NCI-H2029 (cell line): Measurements from ENCODE around the gene PTPRN2.
"Not testable (repeated sequence)": the region's sequence is repeated elsewhere in the genome, so short reads cannot be mapped to it uniquely, and the experiment has no call there.

ENCODE experiments used
- DNase-seq: peaks from one replicate; lab custom pipeline; 2025; lab: John Stamatoyannopoulos, UW

The PTPRN2 gene

DNA sequence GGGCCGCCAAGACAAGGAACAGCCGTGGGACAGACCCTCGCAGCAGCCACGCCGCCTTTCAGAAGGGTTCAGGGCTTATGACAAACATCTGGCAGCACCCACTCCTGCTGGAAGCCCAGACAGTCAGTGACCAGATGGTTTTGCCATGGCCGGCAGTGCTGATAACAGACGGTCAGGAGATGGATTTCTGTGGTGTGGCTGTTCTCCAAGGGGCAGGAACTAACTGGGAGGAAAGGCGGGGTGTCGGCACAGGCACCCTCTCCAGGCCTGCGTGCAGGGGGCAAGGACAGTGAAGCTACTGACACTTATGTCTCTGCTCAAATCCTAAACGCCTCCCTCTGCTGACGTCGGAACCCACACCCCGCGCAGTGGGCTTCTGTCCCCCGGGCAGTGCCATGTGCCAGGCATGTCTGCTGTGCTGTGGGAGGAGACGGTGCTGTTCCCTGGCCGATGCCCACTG is 834.8 kb downstream of the PTPRN2 start:
- no peak for DNase-seq

- no peak for DNase-seq
These were observed 835.5 kb downstream of the PTPRN2 start for GRCh38 chr7:157751951-157752673.

DNA sequence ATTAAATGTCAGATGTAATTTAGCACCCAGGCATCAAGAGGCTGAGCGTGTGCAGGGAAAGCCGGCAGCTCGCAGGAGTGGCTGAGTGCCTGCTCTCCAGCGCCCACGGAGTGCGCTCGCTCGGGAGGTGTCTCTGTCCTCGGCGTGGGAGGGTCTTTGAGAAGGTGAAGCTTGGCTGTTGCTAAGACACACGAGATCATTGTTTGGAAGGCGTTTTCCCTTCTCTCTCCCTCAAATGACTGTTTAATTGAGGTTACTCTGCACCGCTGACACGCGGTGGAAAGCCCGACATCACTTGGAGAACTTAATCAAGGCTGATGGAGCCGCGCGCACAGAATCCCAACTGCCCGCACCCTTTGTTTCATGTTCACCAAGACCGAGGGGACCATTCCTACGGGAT is 836.2 kb downstream of the PTPRN2 start:
- no peak for DNase-seq

DNA sequence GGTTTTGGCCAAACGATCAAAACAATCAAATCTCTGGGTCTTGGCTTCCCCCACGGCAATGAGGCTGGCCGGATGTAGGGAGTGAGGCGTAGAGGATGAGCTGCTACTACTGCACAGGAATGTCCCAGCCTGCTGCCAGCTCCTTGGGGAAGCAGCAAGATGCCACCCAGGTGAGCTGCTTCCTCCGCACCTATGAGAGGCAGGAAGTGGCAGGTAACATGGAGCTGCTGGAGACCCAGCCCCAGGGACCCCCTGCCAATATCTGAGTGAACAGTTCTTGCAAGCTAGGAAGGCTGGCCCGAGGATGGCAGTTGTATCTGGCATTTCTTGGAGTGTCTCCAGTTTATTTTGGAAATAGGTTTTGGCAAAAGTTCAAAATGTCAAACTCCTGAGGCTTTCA is 837.3 kb downstream of the PTPRN2 start:
- DNase-seq: no peak

DNA sequence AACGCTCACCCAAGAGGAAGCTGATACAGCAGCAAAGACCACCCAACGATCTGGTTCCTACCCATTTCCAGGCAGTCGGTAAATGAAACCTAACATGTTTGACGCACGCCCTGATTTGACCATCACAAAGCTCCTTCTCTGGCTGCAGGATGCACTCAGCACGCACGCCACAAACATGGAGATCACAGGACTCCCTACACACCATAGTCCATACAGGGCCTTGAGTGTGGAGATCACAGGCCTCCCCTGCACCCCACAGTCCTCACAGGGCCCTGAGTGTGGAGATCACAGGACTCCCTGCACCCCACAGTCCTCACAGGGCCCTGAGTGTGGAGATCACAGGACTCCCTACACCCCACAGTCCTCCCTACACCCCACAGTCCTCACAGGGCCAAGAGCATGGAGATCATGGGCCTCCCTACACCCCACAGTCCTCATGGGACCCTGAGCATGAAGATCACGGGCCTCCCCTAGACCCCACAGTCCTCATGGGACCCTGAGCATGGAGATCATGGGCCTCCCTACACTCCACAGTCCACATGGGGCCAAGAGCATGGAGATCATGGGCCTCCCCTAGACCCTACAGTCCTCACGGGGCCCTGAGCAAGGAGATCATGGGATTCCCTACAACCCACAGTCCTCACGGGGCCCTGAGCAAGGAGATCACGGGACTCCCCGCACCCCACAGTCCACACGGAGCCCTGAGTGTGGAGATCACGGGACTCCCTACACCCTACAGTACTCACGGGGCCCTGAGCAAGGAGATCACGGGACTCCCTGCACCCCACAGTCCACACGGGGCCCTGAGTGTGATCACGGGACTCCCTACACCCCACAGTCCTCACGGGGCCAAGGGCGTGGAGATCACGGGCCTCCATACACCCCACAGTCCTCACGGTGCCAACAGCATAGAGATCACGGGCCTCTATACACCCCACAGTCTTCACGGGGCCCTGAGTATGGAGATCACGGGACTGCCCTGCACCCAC is 841.6 kb downstream of the PTPRN2 start:
- DNase-seq: no peak

- DNase-seq: no peak
These were observed 842.6 kb downstream of the PTPRN2 start for GRCh38 chr7:157744786-157745601.

DNA sequence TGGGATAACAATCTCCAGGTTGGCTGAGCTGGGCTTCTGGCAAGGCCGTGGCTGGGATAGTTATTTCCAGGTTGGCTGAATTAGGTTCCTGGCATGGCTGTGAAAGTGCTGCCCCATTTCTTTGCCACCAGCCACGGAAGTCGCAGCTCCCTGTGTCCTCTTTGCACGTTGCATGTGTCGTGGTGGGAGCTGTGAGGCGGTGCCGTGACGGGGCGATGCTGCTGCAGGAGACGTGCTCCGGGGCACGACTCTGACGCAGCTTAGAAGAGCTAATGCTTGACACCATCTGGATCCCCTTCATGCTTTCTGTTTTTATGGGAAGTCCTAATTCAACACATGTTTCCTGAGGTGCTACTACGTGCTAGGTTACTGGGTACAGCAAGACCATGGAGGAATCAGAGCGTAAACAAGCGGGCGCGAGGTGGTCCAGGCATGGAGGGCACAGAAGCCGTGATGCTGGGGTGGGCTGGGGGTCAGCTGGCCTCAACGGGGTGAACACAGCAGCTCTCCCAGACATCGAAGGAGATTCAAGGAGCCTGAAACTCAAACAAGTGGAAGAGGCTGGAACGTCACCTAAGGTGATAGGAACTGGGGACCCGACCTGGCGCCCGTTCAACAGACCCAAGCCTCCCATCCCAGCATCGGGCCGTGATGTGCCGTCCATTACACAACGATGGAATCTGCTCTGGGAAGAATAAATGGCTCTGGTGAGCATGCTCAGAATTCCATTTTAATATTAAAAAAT is 843.7 kb downstream of the PTPRN2 start:
- no peak for DNase-seq

GRCh38 chr7:157740251-157740798 is 847.3 kb downstream of the PTPRN2 start:
- DNase-seq: no peak

DNA sequence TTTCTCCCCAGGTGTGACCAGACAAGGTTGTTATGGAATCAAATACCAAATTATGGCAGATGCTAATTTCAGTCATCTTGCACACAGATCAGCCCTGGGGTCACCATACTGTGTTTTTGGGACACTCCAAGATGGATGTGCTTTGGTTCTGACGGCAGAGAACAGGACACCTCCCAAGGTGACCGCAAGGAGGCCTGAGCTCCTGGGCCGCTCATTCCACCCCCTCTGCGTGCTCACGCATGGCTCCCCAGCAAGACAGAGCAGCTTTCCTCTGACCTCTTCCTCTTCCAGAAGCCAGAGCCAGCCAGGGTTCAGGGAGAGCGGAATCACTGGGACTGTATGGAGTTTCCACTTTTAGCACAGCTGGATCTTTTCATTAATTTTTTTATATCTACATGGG is 848.0 kb downstream of the PTPRN2 start:
- no peak for DNase-seq

DNA sequence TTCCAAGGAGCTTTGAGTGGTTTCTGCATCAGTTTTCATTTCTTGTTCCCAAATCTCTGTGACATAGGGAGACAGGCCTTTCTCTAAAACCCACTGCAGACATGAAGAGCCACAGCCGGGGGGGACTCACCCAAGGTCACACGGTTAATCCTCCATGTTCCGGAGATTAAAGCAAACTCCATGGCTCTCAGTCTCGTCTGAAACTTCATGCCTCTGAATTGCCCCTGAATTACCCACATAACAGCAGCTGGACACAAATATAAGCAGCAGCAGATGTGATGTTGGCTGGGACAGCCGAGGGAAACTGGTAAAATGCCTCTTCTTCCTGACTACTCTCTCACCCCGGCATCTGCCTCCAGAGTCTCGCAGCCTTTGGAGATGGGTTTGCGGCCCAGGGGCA is 848.6 kb downstream of the PTPRN2 start:
- DNase-seq: no peak

- no peak for DNase-seq
These were observed 849.6 kb downstream of the PTPRN2 start for GRCh38 chr7:157738066-157738460.

GRCh38 chr7:157737151-157738065 is 850.2 kb downstream of the PTPRN2 start:
- no peak for DNase-seq

GRCh38 chr7:157736341-157736740 is 851.3 kb downstream of the PTPRN2 start:
- DNase-seq: no peak

DNA sequence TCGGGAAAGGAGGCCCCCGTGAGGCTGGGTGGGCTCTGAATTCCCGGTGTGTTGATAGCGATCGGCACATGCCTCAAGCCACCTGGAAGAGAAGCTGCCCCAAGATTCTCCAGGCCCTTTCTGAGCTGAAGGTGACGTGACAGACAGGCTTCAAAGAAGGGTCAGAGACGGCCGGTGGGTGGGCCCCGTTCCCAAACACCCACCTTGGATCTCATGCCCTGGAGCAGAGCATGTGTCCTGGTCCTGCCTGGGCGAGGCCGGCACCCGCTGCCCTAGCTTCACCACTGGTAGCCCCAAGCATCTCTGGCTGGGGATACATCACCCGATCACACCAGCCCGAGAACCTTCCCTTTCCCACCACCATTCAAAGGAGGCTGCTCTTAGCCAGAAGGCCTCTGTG is 851.8 kb downstream of the PTPRN2 start:
- no peak for DNase-seq

DNA sequence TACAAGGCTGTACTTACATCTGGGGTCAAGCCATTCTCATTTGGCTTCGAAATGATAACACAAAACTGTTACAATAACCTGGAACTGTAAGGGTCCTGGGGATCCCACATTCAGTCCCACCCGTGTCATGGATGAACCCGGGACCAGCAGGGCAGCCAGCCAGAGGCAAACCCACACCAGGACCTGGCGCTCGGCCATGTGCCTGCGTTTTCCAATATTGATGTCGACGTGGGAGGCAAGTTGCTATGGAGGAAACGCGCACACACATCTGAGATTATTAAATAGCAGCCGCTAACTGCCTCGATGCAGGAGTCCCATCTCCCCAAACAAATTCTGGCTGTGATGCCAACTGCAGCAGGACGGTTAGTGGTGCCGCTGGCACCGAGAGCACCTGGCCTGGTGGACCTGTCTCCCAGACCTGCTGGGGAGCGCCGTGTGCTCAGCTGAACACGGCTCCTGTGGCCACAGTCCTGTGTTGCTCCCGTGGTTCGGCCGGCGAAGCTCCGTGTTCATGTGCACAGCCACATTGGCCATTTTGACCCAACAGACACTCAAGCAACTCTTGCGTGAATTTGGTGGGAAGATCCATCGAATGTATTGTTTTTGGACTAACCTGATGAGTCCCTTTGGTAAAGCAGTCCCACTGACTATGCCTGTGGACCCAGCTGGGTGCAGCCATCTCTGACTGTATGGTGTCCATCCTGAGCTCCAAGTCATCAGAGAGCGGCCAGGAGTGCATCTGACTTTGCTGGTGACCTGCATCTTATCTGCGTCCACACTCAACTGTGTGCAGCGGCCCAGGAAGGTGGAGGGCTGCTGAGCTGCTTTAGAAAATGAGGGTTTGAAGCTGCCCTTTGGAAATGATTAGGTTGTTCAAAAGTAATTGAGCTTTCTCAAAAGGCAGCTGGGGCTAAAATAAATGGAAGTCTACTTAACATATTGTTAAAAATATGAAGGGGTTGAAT is 852.7 kb downstream of the PTPRN2 start:
- no peak for DNase-seq

DNA sequence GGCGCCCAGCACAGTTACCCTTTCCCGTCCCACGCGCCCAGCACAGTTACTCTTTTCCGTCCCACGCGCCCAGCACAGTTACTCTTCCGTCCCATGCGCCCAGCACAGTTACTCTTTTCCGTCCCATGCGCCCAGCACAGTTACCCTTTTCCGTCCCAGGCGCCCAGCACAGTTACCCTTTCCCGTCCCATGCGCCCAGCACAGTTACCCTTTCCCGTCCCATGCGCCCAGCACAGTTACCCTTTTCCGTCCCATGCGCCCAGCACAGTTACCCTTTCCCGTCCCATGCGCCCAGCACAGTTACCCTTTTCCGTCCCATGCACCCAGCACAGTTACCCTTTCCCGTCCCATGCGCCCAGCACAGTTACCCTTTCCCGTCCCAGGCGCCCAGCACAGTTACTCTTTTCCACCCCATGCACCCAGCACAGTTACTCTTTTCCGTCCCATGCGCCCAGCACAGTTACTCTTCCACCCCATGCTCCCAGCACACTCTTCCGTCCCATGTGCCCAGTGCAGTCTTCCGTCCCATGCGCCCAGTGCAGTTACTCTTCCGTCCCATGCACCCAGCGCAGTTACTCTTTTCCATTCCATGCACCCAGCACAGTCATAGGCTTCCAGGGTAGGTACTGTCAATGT is 853.7 kb downstream of the PTPRN2 start:
- DNase-seq: not testable (repeated sequence)

DNA sequence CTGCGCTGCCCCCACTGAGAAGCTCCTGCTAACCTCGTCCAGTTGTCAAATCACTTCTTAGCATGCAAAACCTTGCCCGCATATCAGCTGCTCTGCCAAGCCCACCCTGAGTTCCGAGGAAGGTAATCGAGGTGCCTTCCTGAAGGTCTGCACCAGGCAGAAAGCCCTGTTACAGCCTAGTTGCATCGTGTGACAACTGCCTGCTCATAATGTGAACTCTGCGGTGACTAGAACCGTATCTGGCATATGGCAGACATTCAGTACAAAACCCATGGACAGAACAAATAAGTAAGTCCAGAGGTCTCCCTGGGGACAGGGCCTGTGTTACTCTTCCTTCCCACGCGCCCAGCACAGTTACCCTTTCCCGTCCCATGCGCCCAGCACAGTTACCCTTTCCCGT is 856.5 kb downstream of the PTPRN2 start:
- DNase-seq: no peak

- DNase-seq: no peak
These were observed 857.0 kb downstream of the PTPRN2 start for GRCh38 chr7:157730614-157731013.
